Duodenal mucosa (tissue), 2 donors: ENCODE measurements around the gene MEIS2.

Experiments
- H3K27ac ChIP-seq: one replicate; pipeline ENCODE4 v1.7.0; 2013; ENCODE audit warnings: low read depth, low read length
- H3K27me3 ChIP-seq, 2 donors: one replicate each; pipeline ENCODE4 v1.7.0; 2013; ENCODE audit warnings: low read length in 2 of 2, control low read depth in 1 of 2; ENCODE audit not compliant: insufficient read depth in 2 of 2, control insufficient read depth in 1 of 2
- H3K36me3 ChIP-seq, 2 donors: one replicate each; pipeline ENCODE4 v1.7.0; 2013; ENCODE audit warnings: low read length in 2 of 2, control low read depth in 1 of 2; ENCODE audit not compliant: insufficient read depth in 2 of 2, control insufficient read depth in 1 of 2
- H3K4me1 ChIP-seq, 2 donors: one replicate each; pipeline ENCODE4 v1.7.0; 2013; ENCODE audit warnings: low read length in 2 of 2, control low read depth in 1 of 2; ENCODE audit not compliant: insufficient read depth in 2 of 2, control insufficient read depth in 1 of 2
- H3K4me3 ChIP-seq, 2 donors: one replicate each; pipeline ENCODE4 v1.7.0; 2013; ENCODE audit warnings: low read length in 2 of 2, low read depth in 1 of 2
- H3K9ac ChIP-seq, 2 donors: one replicate each; pipeline ENCODE4 v1.7.0; 2013; ENCODE audit warnings: low read length in 2 of 2, low read depth in 1 of 2
- H3K9me3 ChIP-seq, 2 donors: one replicate each; pipeline ENCODE4 v1.7.0; 2013; ENCODE audit warnings: low read length in 2 of 2, control low read depth in 1 of 2; ENCODE audit not compliant: control insufficient read depth in 1 of 2

The MEIS2 gene

DNA sequence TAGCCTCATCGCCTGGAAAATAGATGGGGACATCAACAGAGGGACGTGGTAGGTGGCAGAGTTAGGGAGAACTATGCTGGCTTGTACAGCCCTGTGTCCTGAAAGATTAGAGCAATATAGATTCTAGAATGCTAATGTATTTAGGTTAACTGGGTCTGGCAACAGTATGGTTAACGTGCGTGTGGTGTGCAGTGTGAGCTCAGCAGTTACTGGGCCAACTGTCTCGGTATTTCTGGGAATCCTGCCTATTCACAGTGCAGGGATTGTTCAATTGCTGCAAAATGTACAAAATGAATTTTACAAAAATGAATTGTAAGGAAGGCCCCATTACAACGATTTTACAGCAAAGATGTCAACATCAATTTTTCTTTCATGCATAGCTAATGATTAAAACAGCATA is 20.6 kb downstream of the MEIS2 start:
- no peak overlapping the region for H3K4me3 ChIP-seq
- H3K4me1 ChIP-seq, result peaks cover 0 to 26% of the 10 kb centered on the region in 2 donors
- no peak overlapping the region for H3K27ac ChIP-seq

DNA sequence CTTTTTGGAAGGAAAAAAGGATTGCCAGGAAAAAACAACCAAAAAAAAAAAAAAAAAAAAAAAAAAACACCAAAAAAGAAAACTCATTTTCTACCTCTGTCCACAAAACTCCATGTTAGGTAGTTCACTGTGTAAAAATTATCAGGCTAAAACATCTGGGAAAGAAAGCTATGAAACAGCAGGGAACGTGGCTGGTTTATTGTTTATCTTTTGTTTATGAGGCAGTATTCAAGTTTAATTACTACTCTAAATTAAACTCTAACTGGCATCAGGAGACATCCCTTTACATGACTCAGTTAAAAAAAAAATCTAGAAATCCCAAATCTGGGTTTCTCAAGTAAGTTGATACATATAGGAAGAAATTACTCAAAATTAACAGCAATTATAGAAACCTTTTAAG is 21.8 kb downstream of the MEIS2 start:
- Histone ChIP-seq H3K27me3 (no peaks in the 10 kb centered on the region), H3K36me3 (peaks cover 7 to 18% of the 10 kb centered on the region in 2 donors), H3K4me1 (peaks cover 0 to 26% of the 10 kb centered on the region in 2 donors), H3K9ac (no peak overlapping the region), H3K9me3 (no peaks in the 10 kb centered on the region), H3K27ac (no peak overlapping the region), H3K4me3 (no peak overlapping the region)

More for the DNA sequence above, 20.6 kb downstream of the MEIS2 start:
- Histone ChIP-seq H3K36me3 (peaks cover 7 to 22% of the 10 kb centered on the region in 2 donors), H3K9ac (no peak overlapping the region), H3K27me3 (no peaks in the 10 kb centered on the region), H3K9me3 (no peaks in the 10 kb centered on the region)

DNA sequence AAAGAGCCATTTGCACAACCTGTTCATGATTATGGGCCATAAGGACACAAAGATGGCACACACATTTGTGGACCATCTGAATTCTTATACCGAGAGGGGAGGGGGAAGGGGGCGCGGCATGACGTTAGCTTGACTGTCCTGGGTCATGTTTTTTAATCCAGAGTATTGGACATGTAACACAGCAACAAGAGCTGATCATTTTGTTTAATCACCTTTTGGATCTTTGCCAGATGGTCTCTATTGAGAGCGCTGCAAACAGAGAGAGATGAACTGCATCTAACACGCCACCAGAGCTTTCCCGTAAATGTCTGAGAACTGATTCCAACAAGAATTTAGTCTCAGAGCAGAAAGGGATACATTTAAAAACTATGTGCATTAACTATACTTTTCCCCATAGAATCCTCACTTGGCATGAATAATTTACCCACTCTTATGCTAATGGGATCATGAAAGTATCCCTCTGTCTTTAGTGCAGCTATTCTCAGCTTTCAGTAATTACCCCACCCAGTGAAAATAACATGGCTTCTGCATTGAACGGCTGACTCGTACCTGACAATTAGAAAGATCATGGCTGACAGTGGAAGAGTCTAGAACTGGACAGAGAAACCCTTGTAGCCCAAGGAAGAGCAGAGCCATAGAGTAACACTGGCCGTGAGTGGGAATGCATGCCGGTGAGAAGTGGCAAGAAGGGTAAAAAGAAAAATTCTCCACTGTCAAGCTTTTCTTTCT is 22.6 kb downstream of the MEIS2 start:
- no peak overlapping the region for H3K9ac ChIP-seq
- peaks cover 7 to 10% of the 10 kb centered on the region in 2 donors for H3K36me3 ChIP-seq
- no peaks in the 10 kb centered on the region for H3K27me3 ChIP-seq
- H3K4me1 ChIP-seq, result peaks cover 0 to 26% of the 10 kb centered on the region in 2 donors
- no peaks in the 10 kb centered on the region for H3K9me3 ChIP-seq
- H3K4me3 ChIP-seq, result no peak overlapping the region
- no peak overlapping the region for H3K27ac ChIP-seq

DNA sequence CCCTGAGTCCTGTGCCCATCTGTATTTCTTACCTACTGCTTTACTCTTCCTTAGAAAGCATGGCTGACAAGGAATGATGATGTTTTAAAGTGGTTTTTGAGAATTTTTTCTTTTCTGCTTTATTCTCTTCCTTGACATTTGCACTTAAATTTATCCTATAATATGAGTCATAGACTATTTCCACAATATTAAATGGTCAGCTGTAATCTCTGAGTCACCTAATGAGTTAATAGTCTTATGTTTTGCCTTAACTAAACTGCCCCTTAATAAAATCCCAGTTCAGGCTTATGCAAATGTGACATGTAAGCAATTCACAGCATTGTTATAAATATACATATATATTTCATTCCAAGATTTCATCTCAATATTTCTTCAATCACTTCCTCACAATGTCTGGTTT is 23.8 kb downstream of the MEIS2 start:
- H3K9ac ChIP-seq, result no peak overlapping the region
- H3K4me3 ChIP-seq, result no peak overlapping the region
- H3K27me3 ChIP-seq, result no peaks in the 10 kb centered on the region
- H3K4me1 ChIP-seq, result peaks cover 0 to 24% of the 10 kb centered on the region in 2 donors
- no peak overlapping the region for H3K27ac ChIP-seq
- H3K9me3 ChIP-seq, result no peaks in the 10 kb centered on the region
- peaks cover 3 to 7% of the 10 kb centered on the region in 2 donors for H3K36me3 ChIP-seq

DNA sequence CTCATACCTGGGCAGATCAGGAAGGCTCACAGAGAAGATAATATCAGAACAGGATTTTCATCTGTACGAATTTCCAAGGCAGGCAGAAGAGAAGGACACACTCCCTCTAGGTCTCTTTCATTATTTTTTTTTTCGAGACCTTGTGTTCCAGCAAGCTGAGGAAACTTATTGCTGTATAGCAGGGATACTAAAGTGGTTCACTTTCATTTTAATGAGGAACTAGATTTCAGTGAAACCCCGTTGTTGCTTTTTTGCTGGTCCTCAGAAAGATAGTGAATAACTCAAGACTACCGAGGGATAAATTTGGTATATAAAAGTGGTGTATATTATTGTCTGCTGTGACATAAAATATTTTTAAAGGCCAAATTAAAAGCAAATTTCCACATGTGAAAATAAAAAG is 24.6 kb downstream of the MEIS2 start:
- H3K27me3 ChIP-seq, result no peaks in the 10 kb centered on the region
- peaks cover 3 to 4% of the 10 kb centered on the region in 2 donors for H3K36me3 ChIP-seq
- no peak overlapping the region for H3K4me3 ChIP-seq
- no peak overlapping the region for H3K9ac ChIP-seq
- peaks cover 0 to 17% of the 10 kb centered on the region in 2 donors for H3K4me1 ChIP-seq
- no peaks in the 10 kb centered on the region for H3K9me3 ChIP-seq
- H3K27ac ChIP-seq, result no peak overlapping the region

DNA sequence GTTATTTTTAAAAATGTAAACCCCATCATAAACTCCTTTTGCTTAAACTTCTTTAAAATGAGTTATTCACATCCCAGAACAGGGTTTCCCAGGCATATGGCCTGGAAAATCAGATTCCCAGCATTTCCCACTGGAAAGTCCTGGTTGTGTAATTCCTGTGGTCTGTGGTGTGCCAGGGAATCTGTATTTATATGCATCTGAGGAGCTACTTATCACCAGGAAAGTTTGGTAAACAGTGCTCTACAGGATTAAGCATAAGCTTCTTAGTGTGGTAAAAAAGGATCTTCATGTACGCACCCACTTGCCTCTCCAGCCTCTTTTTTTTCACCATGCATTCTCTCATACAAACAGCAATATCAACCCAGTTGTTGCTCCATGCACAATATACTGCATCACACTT is 28.2 kb downstream of the MEIS2 start:
- H3K4me1 ChIP-seq, result peaks cover 0 to 5% of the 10 kb centered on the region in 2 donors
- peaks cover 5% of the 10 kb centered on the region in 2 donors for H3K36me3 ChIP-seq

DNA sequence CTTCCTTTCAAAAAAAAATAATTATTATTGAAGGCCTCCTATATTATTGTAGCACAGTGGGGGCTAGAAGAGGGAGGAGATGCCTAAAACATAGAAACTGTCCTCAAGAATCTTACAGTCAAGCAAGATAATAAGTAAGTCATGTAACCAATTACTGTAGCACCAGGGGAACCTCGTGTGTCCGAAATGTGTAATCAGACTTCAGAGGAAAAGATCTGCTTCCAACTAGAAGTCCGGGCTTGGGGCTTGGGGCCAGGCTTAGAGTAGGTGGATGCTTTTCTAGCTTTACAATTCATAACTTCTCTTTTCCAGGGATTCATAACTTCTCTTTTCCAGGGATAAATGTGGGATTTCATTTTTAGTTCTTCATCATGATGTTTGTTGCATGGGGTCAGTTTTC is 29.2 kb downstream of the MEIS2 start:
- H3K9ac ChIP-seq, result no peak overlapping the region
- H3K36me3 ChIP-seq, result peaks cover 5% of the 10 kb centered on the region in 2 donors
- H3K27ac ChIP-seq, result no peak overlapping the region
- no peak overlapping the region for H3K4me3 ChIP-seq
- H3K27me3 ChIP-seq, result no peaks in the 10 kb centered on the region
- H3K4me1 ChIP-seq, result no peaks in the 10 kb centered on the region
- H3K9me3 ChIP-seq, result no peaks in the 10 kb centered on the region

More for the DNA sequence above, 28.2 kb downstream of the MEIS2 start:
- Histone ChIP-seq H3K9ac (no peak overlapping the region), H3K9me3 (no peaks in the 10 kb centered on the region), H3K4me3 (no peak overlapping the region), H3K27me3 (no peaks in the 10 kb centered on the region), H3K27ac (no peak overlapping the region)

DNA sequence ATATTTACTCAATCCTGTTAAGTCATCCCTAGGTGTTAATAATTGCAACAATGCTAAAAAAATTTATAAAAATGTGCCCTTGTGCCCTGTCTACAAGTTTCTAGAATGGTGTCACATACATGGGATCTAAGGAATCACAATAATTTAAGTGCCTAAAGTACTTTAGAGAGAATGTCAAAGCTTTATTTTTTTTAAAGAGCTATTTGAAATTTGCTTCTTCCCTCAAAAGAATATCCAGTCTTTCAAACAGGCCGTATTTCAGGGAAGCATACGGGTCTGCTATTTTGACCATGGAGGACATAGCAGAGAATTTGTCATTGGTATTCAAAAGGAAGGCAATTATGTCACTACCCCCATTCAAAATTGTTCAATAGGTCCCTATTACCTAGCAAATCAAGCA is 29.7 kb downstream of the MEIS2 start:
- H3K9ac ChIP-seq, result no peak overlapping the region
- H3K27ac ChIP-seq, result no peak overlapping the region
- no peaks in the 10 kb centered on the region for H3K9me3 ChIP-seq
- peaks cover 5% of the 10 kb centered on the region in 2 donors for H3K36me3 ChIP-seq
- H3K27me3 ChIP-seq, result no peaks in the 10 kb centered on the region
- no peak overlapping the region for H3K4me3 ChIP-seq
- no peaks in the 10 kb centered on the region for H3K4me1 ChIP-seq

DNA sequence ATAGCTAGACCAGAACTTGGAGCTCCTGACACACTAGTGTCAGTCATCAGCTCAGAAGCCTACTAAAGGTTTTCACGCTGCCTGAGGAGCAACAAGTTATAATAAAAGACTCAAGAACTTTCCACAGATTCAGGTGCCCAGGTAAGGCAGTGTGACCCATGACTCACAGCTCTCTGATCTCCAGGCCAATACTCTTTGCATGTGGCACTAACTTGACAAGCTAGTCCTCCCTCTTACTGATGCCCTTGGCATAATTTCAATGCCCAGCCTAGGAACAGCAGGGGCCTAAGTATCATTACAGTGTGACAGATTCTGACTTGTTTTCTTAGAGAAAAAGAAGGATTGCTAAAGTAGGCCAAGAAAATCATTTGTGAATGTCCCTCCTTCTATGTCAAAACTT is 38.4 kb downstream of the MEIS2 start:
- no peaks in the 10 kb centered on the region for H3K27me3 ChIP-seq
- H3K4me1 ChIP-seq, result no peaks in the 10 kb centered on the region
- no peak overlapping the region for H3K27ac ChIP-seq
- H3K9ac ChIP-seq, result no peak overlapping the region
- H3K36me3 ChIP-seq, result peaks cover 0 to 5% of the 10 kb centered on the region in 2 donors
- no peaks in the 10 kb centered on the region for H3K9me3 ChIP-seq
- H3K4me3 ChIP-seq, result no peak overlapping the region

DNA sequence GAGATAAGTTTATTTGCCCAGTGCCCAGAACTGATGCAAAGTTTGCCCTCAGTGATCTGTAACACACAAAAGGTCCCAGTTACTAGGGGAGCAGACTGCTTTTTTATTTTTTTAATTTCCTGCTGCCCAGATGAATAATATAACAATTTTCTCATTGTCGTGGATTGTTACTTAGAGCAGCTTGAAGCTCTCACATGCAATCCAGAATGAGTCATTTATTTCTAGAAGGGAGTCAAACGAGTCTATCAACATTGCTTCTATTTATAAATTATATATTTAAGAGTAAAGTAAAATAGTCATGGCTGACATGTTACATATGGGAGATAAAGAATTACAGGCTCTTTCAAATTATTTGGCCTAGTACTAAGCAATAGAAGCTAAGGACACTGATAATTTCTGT is 41.3 kb downstream of the MEIS2 start:
- Histone ChIP-seq H3K36me3 (peaks cover 0 to 5% of the 10 kb centered on the region in 2 donors), H3K9me3 (no peaks in the 10 kb centered on the region), H3K27ac (no peak overlapping the region), H3K9ac (no peak overlapping the region), H3K4me3 (no peak overlapping the region), H3K4me1 (no peaks in the 10 kb centered on the region), H3K27me3 (no peaks in the 10 kb centered on the region)
